Ammon's horn (tissue), 1 donor: ENCODE data around the gene RECQL.

Source experiments
- DNase-seq: peaks from one replicate; pipeline ENCODE4 v3.0.0-alpha.2; 2016; ENCODE audit warnings: low spot score

RECQL gene

DNA sequence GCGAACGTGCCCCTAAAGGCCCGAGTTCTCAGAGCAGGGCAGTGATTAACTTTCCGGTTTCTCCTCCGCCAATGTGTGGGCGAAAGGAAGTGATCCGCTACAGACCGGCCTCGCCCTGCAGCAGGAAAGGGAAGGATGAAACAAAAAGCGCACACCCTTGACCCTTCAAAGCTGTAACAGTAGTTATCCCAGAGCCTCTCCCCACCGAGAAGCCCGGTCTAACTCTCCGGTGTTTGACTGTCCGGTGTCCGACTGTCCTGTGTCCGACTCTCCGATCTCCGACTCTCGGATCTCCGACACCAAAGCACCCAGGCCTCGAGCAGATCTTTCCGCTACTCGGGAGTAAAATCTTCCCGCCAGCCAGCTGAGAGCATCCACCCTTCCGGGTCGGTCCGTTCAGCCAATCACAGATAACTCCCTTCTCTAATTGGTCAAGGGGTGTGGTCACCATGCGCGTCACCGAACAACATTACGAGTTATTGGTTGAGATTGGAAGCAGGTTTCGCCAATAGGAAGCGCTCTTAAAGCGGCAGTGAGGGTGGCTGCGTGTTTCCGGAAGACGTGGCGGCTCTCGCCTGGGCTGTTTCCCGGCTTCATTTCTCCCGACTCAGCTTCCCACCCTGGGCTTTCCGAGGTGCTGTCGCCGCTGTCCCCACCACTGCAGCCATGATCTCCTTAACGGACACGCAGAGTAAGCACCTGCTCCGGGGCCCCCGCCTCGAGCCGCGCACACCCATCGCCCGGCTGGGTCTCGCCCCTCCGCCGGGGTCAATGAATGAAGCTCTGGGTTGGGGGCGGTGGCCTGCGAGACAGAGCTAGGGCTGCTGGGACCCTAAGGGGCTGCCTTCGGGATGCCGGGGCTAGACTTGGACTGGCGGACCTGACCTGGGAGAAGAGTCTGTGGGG, at the start of gene RECQL, which contains the start of gene GOLT1B:
RECQL (minus strand) TSS at position 378 of the 906 bp plus-strand sequence. CDS start 2,065 bp downstream, outside the sequence.
GOLT1B (plus strand) TSS at position 532 of the 906 bp plus-strand sequence; CDS start at position 667, 135 bp downstream.
- peak; percentile 99 for DNase-seq

- DNase-seq, result no peak
These were observed 46.0 kb upstream of the RECQL start for GRCh38 chr12:21547437-21547836.

- DNase-seq, result no peak
These were observed 45.3 kb upstream of the RECQL start for GRCh38 chr12:21546716-21547115.

- DNase-seq, result no peak
These were observed 44.1 kb upstream of the RECQL start for GRCh38 chr12:21545557-21545956.

DNA sequence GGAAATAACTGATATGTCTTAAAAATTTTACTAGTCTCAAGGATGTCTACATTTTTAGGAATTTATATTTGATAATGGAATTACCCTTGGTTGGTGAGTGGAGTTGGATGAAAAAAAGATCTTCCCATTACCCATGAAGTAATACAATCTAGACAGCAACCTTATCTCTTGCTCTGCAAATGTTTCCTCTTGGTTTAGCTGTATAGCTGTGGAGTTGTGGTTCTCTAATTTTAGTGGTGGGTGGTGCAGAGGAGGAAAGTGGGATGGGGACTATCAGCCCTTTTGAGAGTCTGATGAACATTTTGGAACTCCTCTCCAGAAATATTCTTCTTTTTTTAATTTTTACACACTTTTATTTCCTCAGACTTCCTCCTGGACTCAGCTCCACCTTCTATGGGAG, 41.7 kb upstream of the RECQL start:
- no peak for DNase-seq

DNA sequence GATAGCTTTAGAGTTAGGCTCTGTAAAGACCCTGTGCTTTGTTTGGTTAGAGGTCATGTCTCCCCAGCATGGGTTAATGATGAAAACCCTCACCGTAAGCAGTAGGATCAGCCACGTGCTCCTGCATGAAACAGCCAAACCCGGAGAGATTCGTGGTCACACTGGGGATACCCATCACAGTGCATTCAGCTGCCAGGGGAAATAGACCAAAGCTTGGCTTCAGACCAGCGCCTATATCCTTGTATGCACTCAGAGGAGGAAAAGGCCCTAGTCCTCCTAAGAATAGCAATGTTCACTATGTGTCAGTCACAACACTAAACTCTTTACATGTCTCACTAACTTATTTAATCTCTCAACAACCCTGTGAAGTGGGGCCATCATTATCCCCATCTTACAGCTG, 41.0 kb upstream of the RECQL start:
- DNase-seq, result no peak

DNA sequence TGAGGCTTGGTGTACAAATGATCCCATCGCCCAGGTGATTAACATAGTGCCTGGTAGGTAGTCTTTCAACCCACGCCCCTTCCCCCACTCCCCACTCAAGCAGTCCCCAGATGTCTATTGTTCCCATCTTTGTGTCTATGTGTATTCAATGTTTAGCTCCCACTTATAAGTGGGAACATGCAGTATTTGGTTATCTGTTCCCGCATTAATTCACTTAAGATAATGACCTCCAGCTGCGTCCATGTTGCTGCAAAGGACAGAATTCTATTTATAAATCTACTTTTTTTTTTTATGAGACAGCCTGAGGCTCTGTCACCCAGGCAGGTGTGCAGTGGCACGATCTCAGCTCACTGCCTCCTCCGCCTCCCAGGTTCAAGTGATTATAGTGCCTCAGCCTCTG, 40.3 kb upstream of the RECQL start:
- DNase-seq, result no peak

DNA sequence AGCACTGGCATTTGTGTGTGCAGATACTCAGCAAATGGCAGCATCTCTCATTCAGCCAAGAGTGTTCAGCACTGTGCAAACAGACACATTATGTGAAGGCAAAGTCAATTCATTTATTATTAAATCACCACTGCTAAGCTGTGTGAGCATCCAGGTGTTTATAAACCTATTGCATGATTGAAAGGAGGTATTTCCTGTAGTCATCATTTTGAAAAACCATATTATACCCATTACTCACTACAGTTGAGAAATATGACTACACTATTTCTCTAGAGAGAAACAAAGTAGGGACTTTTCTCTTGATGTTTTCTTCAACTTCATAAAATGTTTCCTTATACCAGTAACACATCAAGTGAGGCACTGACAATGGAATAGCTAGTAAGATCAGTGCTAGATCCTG, 38.4 kb upstream of the RECQL start:
- DNase-seq, result no peak

DNA sequence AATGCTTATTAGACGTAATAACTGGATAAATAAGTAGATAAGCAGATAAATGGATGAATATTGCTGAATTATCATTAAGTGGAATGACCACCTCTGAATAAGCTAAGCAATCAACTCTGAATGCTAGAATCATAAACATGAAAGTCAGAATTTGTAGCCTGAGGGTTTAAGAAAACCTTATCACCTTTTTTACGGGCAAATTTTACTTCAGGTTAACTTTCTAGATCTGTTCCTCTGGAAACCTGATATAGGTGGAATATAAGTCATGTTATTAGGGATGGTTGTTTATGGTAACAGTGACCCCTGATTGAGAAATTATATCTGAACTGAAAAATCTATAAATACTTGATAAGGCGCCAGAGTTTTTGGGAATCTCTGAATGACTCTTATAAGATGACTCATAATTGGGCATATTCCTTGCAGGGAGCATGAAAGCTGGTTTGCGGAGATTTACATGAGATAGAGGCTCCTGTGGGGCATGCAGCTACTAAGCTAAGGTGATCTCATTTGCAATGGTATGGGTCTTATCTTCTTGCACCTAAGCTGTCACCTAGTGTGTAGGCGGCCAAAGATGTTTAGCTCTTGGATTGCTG, 36.7 kb upstream of the RECQL start:
- DNase-seq, result no peak

- no peak for DNase-seq
These were observed 28.0 kb upstream of the RECQL start for GRCh38 chr12:21529456-21529855.

GRCh38 chr12:21528953-21529352, 27.5 kb upstream of the RECQL start:
- DNase-seq, result peak; percentile 7

- DNase-seq, result peak; percentile 66
These were observed 26.2 kb upstream of the RECQL start for GRCh38 chr12:21527451-21528180.

GRCh38 chr12:21526721-21527345, 25.4 kb upstream of the RECQL start:
- DNase-seq, result no peak

GRCh38 chr12:21526053-21526452, 24.6 kb upstream of the RECQL start, which contains the start of gene SPX:
Gene SPX (plus strand): TSS chr12:21526296. CDS start chr12:21526473, 177 bp downstream.
- DNase-seq, result no peak

- DNase-seq, result no peak
These were observed 21.7 kb upstream of the RECQL start for GRCh38 chr12:21523148-21523547.

DNA sequence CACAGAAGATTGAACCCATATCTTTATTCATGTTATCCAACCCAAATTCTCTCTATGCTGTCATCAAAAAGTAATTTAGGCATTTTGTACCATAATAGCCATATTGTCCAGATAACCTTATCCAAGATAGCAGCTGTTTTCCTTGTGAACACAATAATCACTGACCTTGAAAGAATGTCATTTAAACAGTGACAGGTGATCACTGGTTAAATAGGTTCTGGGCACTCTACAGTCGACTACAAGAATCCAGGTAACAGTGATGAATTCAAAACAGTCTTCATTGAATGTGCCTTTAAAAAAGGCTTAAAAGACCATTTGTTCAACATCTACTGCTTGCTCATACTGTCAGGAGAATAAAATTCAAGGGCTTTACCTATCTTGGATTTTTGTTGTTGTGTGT, 20.1 kb upstream of the RECQL start:
- DNase-seq, result no peak

- no peak for DNase-seq
These were observed 17.0 kb upstream of the RECQL start for GRCh38 chr12:21518451-21518850.

- DNase-seq, result no peak
These were observed 14.8 kb upstream of the RECQL start for GRCh38 chr12:21516281-21516680.

GRCh38 chr12:21509768-21510167, 8.3 kb upstream of the RECQL start:
- no peak for DNase-seq

DNA sequence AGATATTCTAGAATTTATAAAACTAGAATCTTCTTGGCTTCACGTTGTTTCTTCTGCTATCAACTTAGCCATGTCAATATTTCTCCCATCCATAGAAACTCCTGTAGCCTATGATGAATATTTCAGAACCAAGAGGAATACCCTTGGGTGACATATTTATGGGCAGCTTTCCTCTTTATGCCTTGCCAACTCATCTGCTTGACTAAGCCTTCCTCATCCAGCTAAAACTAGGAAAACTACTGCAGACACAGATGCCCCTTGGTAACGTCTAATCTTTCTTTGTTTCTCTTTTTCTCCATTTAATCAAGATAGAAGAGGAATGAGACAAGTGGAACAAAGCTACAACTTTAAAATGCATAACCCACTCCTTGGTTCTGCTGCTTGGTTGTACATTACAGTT, 6.4 kb upstream of the RECQL start:
- no peak for DNase-seq

- DNase-seq, result no peak
These were observed 4.5 kb upstream of the RECQL start for GRCh38 chr12:21505888-21506287.

DNA sequence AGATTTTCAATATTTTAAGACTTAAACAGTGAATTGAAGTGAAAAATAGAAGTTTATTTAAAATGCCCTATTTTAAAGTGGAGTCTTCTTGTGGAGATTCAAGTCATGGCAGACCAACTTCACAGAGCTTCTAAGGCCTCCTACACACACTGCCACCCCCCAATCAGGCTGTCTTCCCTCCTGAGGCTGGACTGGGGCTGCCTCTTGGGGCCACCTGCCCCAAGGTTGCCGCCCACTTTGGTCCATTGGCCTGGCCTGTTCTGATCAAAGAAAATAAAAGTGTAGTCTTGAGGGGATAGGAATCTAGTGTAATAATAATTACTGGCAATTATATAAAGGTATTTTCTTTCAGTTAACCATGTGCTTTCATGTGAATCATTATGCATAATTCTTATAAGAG, 1.4 kb upstream of the RECQL start:
- DNase-seq, result no peak
